NCI-H2171 treated with DMSO at 0.1 percent for 48 hours (cell line): ENCODE results near the gene FYCO1.
A peak's percentile ranks its signal among the peaks of the same experiment; 100 is the strongest.

Experiments
- DNase-seq: peaks from one replicate; lab custom pipeline; 2025; lab: John Stamatoyannopoulos, UW

Gene FYCO1

DNA sequence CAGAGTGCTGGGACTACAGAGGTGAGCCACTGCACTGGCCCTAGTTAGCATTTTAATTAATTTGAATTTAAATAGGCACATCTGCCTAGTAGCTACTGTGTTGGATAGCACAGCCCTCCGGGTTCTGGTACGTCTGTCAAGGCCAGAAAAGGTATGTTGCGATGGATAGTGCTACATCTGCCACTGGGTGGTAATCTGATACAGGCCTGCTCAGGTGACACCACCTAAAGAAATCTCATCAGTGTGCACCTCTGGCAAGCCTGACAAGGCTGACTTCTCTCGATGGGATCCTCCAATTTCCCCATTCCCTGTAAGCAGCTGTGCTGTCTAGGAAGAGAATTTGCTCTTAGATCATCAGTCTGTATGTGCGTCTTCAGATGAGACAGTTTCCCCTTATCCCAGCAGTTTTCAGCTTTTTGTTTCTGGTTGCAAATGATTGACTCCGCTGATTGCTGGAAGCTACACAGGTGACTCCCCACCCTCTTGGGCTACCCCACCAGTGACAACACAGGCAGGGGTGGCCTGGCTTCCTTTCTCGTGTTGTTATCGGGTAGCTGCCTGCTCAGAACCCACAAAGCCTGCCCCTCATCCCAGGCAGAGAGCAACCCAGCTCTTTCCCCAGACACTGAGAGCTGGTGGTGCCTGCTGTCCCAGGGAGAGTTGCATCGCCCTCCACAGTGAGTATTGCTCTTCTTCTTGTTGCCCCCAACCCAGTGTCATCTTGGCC lies 109.5 kb downstream of the FYCO1 start, which contains the start of gene CCR9:
TSS of gene CCR9 (plus strand) at position 565 of the 727 bp plus-strand sequence. CDS start 8,391 bp downstream, outside the sequence.
- DNase-seq, result peak; percentile 77

DNA sequence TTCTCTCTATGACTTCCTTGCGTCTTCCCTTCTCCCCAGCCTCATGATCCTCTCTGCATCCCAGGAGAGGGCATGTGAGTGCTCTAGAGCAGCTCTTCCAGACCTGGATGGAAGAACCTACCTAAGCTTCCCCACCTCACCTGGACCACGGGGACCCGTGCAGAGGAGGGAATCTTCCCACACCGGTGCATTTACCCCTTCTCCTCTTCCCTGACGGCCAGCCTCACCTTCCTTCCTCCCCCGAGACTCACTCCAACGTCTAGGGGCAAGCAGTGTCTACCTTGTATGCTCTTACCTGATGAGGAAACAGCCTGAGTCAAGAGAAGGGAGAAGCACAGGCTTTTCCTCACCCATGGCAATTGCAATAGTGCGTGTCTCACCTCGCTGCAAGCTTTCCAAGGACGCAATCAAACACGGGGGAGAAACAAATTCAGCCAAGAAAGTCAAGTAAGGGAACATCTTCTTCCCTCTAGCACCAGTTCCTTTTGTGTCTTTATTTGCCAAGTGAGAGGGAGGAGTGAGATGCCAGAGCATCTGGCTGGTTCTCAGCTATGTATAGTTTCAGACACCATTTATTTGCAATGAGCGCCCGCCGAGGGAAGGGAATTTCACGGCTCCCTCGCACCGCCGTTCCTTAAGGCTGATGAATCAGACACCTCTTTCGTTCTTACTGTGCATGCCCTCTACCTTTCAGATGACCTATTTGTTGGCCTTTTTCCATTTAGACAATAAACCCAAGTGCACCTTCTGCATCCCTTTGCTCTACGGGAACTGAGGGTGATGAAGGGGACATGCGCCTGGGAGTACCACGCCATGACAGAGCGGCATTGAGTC lies 111.0 kb downstream of the FYCO1 start:
- no peak for DNase-seq

DNA sequence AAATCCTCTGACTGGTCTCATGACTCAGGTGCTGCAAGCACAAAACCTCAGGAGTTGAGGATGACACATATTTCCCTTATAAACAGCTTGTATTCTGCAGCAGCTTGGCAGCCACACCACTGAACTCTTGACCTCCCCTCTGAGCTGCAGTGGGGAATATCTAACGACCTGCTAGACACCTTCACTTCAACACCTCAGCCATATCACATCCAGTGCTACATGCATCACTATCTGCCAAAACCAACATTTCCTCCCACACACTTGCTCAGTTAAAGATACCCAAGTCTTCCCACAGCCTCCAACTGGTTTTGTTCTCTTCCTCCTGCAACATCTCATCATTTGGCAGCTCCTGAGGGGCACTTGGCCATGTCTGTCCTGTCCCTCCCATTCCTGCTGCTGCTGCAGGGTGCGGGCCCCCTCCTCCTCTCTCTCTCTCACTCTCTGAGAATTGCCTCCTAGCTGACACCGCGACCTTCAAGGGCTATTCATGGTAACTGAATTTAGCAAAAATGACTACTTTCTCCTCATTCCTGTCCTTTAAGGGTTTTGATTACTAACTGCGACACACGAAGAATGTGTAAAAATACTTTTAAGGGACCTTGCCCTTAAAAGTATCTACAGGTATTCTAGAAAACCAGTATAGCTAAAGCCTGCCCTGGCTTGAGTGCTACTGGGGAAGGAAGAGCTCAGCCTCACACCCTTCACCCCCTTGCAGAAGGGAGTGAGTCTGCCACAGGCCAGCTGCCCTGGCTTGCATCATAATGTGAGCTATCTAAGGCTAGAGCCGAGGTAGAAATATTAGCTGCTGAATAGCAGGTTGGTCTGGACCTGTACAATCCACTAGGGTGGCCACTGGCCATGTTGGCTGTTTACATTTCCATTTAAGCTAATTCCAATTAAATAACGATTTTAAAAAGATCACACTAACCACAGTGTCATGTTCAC lies 114.3 kb downstream of the FYCO1 start:
- DNase-seq, result peak; percentile 2

DNA sequence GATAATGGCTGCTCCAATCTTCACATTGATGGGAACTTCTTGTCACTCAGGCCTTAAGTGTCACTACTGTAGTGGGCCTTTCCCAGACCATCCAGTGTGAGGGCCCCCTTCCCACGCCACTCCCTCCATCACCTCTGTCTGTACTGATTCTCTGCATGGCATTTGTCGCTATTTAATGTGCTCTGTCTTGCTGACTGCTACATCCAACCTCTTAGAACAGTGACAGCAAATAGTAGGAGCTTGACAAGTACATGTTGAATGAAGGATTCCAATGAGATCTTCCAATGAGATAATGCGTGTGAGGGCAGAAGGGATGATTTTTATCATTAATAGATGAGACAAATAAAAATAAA lies 114.9 kb downstream of the FYCO1 start:
- no peak for DNase-seq

DNA sequence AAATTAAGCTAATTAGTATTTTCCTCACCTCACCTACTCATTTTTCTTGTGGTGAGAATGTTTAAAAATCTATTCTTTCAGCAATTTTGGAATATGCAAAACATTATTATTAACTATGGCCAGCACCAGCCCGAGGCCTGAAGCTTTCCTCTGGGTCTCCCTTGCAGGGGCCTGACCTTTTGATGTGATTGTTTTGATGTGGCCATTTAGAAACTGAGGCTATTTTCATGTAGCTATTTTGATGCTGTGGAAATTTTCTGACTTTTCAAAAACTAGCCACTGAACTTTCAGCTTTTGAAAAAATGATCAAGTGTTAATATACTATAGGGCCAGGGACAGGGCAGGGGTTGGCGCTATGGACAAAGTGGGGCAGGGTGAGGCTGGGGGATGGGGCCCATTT lies 117.5 kb downstream of the FYCO1 start:
- DNase-seq, result no peak

DNA sequence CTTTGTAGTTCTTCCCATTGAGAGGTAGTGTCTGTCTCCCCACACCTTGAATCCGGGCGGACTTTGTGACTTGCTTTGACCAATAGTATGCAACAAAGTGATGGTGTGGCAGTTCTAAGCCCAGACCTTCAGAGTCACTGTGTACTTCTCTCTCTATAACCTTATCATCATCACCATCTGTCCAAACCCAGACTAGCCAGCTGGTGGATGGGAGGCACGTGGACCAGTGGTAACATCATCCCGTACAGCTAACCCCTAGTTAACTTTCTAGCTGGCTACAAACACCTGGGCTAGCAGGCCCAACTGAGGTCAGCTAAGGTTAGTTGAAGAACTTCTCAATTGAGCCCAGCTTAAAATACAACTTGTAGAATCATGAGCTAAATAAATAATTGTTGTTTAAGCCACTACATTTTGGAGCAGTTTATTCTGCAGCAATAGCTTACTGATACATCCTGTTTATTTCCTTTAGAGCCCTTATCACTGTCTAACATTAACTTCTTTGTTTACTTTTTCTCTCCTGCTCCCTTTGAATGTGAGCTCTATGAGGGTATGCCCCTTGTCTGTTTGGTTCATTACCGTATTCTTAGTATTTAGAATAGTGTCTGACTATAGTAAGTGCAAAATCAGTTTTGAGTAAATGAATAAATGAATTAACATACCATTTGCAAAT lies 120.8 kb downstream of the FYCO1 start:
- peak; percentile 26 for DNase-seq

DNA sequence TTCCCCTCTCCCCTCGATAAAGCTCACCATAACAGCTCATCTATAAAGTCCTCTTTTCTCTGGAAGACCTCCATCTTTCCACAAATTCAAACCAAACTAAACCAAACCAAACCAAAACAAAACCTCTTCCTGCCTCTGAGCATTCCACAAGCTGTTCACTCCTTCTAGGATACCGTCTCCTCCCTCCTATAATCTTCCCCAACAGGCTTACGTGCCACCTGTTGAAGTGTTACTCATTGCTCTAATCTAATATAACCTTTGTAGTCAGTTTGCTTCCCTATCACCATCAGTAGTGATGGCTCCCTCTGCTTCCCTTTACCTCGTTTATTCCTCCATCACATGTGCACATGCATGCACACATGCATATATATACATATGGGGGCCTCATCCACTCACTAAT lies 122.0 kb downstream of the FYCO1 start:
- no peak for DNase-seq

DNA sequence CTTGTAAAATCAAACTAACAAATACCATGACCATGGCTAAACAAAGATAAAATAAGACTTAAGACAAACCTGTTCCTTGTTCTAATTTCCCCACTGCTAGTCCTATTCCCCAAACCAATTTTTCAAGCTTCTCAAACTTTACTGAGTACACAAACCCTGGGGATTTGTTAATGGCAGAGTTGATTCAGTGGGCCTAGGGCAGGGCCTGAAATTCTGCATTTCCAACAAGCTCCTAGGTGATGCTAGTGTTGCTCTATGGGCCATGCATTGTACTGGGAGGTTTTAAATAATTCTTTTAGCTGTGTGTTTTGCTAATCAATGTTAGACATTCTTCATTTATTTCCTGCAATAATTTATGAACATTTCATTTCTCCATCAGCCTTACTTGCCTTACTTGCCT lies 122.6 kb downstream of the FYCO1 start:
- no peak for DNase-seq

DNA sequence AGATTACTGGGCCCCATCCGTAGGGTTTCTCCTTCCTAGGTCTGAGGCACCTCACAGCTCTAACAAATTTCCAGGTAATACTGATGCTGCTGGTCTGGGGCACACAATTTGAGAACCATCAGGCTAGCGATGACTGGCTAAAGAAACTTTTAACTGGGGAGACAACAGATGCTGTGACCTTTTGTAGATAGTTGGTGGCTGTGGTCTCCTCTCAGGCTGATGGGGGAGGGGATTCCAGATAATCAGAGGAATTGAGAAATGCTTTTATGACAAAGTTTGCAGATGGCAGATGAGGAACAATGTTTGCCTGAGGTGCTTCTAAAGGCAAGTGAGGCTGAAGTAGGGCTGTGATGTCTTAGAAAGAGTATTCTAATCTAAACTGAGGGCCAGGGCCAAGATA lies 123.1 kb downstream of the FYCO1 start:
- DNase-seq, result no peak

DNA sequence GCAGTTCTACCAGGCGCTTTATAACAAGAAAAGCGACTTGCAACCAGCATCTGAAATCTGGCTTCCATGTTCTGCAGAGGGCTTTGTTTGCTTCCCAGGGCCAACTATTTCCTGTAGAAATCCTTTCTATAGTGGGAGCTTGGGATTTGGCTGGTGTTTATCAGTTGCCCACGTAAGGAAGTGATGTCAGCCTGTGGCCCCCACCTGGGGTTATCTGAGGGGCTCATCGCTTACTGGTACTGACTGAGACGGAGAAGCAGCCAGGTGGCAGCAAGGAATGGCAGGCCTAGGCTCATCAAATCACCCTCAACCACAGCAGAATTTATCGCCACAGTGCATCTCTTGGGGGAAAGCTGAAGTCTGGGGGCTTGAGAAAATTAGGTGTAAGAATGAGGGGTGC lies 123.8 kb downstream of the FYCO1 start:
- DNase-seq, result no peak

DNA sequence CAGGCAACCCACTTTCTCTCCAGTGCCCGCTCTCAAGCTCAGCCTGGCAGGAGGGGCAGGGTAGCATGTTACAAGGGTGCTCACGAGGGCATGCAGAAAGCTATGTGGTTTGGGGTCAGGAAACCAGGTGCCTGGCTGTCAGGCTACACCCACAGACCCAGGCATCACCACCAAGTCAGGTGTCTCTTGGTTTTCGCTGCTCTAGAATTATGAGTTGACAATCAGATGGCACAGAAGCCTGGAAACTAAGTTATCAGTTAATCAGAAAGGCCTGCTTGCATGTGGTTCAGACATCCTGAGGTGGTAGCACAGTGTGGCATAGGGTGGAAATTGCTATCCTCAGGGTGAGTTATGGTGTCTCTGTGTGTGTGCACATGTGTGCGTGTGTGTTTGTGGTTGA lies 125.5 kb downstream of the FYCO1 start:
- DNase-seq, result no peak

DNA sequence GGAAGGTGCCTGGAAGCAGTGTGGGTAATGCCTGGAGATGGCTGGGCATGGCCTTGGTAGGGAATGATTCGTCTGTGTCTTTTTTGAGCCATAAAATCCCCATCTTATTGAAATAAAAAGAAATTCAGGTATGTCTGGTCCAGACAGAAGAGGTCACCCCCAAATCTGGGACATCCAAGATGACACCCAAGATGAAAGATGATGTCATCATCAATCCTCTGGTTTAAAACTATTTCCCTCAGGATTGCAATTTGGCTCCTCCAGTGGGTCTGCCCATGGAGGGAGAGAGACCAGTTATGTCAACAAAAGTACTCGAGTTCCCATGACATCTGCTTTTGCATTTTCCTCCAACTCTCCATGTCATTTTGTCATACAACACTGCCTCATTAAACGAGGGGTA lies 126.0 kb downstream of the FYCO1 start:
- DNase-seq, result no peak

DNA sequence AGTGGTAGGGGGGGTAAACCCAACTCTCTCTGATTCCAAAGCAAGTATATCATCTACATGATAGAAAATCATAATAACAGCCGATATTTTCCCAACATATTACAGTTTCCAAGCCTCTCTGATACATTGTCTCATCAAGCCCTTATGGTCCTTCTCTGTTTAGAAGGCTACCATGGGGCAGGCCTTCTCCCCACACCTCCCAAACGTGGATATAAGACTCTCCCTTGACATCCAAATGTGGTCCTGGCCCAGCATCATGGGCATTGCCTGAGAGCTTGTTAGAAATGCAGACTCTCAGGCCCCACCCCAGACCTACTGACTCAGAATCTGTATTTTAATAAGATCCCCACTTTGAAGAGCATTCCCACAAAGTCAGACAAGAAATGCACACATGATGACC lies 127.0 kb downstream of the FYCO1 start:
- no peak for DNase-seq

DNA sequence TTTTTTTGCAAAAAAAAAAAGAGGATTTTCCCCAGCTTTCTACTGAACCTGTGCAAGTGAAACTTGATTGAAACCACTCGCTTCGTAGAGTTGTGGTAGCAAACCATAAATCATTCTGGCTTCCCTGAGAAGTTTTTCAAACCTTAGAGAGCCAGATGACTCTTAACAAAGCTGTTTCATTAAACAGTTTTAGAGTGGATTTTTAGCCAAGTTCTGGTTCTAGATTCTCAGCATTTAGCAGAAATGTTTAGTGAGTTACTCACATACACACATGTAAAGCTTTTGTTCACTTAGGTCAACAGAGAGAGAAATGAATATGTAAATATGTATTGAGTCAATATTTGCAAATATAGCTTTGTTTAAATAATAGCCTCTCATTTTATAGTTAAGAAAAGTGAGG lies 127.4 kb downstream of the FYCO1 start:
- no peak for DNase-seq
